Suprapubic skin (tissue), 4 donors: Measurements from ENCODE around the gene KIF19. TPM values are rescaled to one million over a fixed set of nuclear protein-coding genes. Genes with fewer than 3 reads are reported as not detected.

ENCODE experiments used
- total RNA-seq, 4 donors: library from RNA; depleted of rRNA; stranded (reverse); fragments of >200 nt; gene quantifications; one replicate each; pipeline ENCODE4 v1.1.0, GENCODE V29; 2016

KIF19 gene
- total RNA-seq, 4 donors from 2014 or later = 0.34 to 1.3 (median 1.0) TPM

Other genes with a start within 250 kb of the KIF19 start
- gene RPL38, start 122.5 kb upstream of the KIF19 start, total RNA-seq = 1,000 to 10,000 TPM in 1 of 4 donors, 100 to 1,000 TPM in 3; 565 to 1,273 (median 679) TPM
- 10 to 100 TPM in 1 of 4 donors, 1 to 10 TPM in 3; 5.7 to 12.0 (median 8.2) TPM for gene TTYH2, start 112.7 kb upstream of the KIF19 start, total RNA-seq
- gene DNAI2, start 52.0 kb upstream of the KIF19 start, total RNA-seq = not detected
- gene BTBD17, start 35.6 kb downstream of the KIF19 start, total RNA-seq = not detected
- not detected for gene GPR142, start 41.3 kb downstream of the KIF19 start, total RNA-seq
- gene GPRC5C, start 105.9 kb downstream of the KIF19 start, total RNA-seq = 100 to 1,000 TPM in 1 of 4 donors, 10 to 100 TPM in 3; 72.0 to 106 (median 91.5) TPM
- 1 to 10 TPM; 1.4 to 6.3 (median 2.9) TPM for gene CD300A, start 140.4 kb downstream of the KIF19 start, total RNA-seq
- gene CD300LB, start 205.2 kb downstream of the KIF19 start, total RNA-seq = not detected
- gene CD300C, start 219.9 kb downstream of the KIF19 start, total RNA-seq = under 1 TPM; 0.31 to 0.80 (median 0.53) TPM
- not detected for gene CD300H, start 241.3 kb downstream of the KIF19 start, total RNA-seq